HFF-Myc (cell line): Measurements from ENCODE around the gene SMAD3.

ENCODE experiments used
- DNase-seq: peaks from one replicate; pipeline ENCODE4 v3.0.0-alpha.2; 2011; ENCODE audit warnings: low read depth; ENCODE audit errors: extremely low read depth
- H3K4me3 ChIP-seq: replicated peaks from 2 replicates; pipeline ENCODE4 v1.5.1; 2011; ENCODE audit warnings: low read depth, mild to moderate bottlenecking, control low read depth, low read length
- CTCF ChIP-seq: IDR thresholded peaks from 2 replicates; pipeline ENCODE4 v1.5.1; 2012; ENCODE audit warnings: mild to moderate bottlenecking, low read depth, low read length, control low read depth; ENCODE audit errors: missing control alignments

Gene SMAD3

GRCh38 chr15:67114846-67115585 lies 49.6 kb downstream of the SMAD3 start:
- DNase-seq = no peak
- TF ChIP-seq CTCF = no peak
- H3K4me3 ChIP-seq = no peak overlapping the region

GRCh38 chr15:67115586-67115969 lies 50.2 kb downstream of the SMAD3 start:
- DNase-seq = no peak
- TF ChIP-seq CTCF = no peak
- H3K4me3 ChIP-seq = no peak overlapping the region

- DNase-seq = no peak
- TF ChIP-seq CTCF = no peak
- no peak overlapping the region for H3K4me3 ChIP-seq
These were observed 51.3 kb downstream of the SMAD3 start for GRCh38 chr15:67116742-67117141.

- TF ChIP-seq CTCF = no peak
- DNase-seq = no peak
- no peak overlapping the region for H3K4me3 ChIP-seq
These were observed 52.0 kb downstream of the SMAD3 start for GRCh38 chr15:67117370-67117769.

- no peak for TF ChIP-seq CTCF
- no peak overlapping the region for H3K4me3 ChIP-seq
- no peak for DNase-seq
These were observed 53.4 kb downstream of the SMAD3 start for GRCh38 chr15:67118808-67119207.

- TF ChIP-seq CTCF = no peak
- no peak for DNase-seq
- H3K4me3 ChIP-seq = no peak overlapping the region
These were observed 53.9 kb downstream of the SMAD3 start for GRCh38 chr15:67119238-67119846.
